Measurements from ENCODE around the gene DNAJC5. TPM values are rescaled to one million over a fixed set of nuclear protein-coding genes. Genes with fewer than 3 reads are reported as not detected.
A peak's percentile ranks its signal among the peaks of the same experiment; 100 is the strongest.

The DNAJC5 gene
- 43.7 to 62.0 TPM (median 59.0 TPM) in 3 replicates for polyA plus RNA-seq
- polyA plus RNA-seq (2011; ENCODE audit: low read depth) = 19.8 TPM
- polyA plus RNA-seq (2011; cell fraction: cytosol; rRNA removed) = 33.5 and 57.9 TPM in 2 replicates
- polyA plus RNA-seq (2011; cell fraction: nucleus; rRNA removed) = 62.9 and 73.4 TPM in 2 replicates
- polyA plus RNA-seq (2012; ENCODE audit: low replicate concordance) = 36.8 and 69.6 TPM in 2 replicates
- 69.2 to 101 TPM (median 96.1 TPM) in 3 replicates for polyA minus RNA-seq
- 107 TPM for polyA minus RNA-seq (2011; cell fraction: cytosol; rRNA and poly(A)+ RNA removed)
- 72.7 and 86.0 TPM in 2 replicates for polyA minus RNA-seq (2011; cell fraction: nucleus; rRNA and poly(A)+ RNA removed)

DNA sequence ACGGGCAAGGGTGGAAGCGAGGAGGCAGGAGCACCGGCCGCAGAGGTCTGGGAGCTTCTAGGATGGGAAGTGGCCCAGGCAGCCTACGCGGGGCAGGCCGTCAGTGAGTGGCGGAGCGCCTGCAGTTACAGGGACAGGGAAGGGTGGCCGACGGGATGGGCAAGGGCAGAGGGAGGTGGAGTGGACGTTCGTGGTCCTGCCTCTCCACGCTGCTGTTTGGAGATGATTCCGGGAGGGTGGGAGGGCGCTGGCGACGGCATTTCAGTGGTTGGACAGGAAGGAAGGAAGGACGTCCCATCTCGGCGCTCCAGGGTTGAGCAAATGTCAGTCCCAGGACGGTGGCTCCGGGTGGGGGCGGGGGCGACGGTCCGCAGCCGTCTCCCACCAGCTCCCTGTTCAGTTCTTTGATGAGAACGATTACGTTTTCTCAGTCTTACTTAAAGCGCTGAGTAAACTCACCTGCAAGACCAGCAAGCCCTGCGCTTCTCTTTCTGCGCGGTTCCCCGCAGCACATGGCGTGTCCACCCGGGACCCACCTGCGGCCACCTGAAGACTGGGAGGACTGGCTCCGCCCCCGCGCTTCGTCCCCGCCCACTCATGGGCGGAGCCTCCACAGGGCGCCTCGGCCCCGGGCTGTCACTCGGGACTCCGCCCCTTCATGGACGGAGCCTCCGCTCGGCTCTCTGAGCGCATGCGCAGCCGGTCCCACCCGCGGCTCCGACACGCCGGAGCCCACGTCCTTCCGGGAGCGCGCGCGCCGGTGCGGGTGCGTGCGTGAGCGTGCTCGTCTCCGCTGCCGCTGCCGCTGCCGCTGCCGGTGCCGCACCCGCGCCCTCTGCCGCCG is at the start of gene DNAJC5:
Gene DNAJC5 (plus strand): TSS at position 769 of the 844 bp plus-strand sequence. CDS start 33,220 bp downstream, outside the sequence.
- TF ChIP-seq, protein P1, sequence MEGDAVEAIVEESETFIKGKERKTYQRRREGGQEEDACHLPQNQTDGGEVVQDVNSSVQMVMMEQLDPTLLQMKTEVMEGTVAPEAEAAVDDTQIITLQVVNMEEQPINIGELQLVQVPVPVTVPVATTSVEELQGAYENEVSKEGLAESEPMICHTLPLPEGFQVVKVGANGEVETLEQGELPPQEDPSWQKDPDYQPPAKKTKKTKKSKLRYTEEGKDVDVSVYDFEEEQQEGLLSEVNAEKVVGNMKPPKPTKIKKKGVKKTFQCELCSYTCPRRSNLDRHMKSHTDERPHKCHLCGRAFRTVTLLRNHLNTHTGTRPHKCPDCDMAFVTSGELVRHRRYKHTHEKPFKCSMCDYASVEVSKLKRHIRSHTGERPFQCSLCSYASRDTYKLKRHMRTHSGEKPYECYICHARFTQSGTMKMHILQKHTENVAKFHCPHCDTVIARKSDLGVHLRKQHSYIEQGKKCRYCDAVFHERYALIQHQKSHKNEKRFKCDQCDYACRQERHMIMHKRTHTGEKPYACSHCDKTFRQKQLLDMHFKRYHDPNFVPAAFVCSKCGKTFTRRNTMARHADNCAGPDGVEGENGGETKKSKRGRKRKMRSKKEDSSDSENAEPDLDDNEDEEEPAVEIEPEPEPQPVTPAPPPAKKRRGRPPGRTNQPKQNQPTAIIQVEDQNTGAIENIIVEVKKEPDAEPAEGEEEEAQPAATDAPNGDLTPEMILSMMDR (optimal IDR thresholded peaks at IDR 0.05 in 1 of 3, IDR thresholded peaks at IDR 0.05 in 1 of 3, conservative IDR thresholded peaks at IDR 0.05 in 1 of 3; ENCODE audit: extremely low read depth in 1 of 3, insufficient read depth in 2 of 3, low read length in 3 of 3) = peak in 1 of 3 experiments; percentile 11
- TF ChIP-seq EZH2 (IDR thresholded peaks at IDR 0.05; ENCODE audit: low read length) = no peak
- Histone ChIP-seq H3K79me2 (ENCODE audit: control insufficient read depth, insufficient read depth, low read length) (peaks cover 39% of the 10 kb centered on the region), H3K9me3 (ENCODE audit: control insufficient read depth, low read depth, low read length) (no peaks in the 10 kb centered on the region), H2AFZ (ENCODE audit: control insufficient read depth, low read length) (peak within 1 kb of the TSS; percentile 32), H3K27ac (ENCODE audit: control insufficient read depth, insufficient read depth, low read length) (peak within 1 kb of the TSS; percentile 76), H3K4me2 (ENCODE audit: control insufficient read depth, extremely low read depth, insufficient read depth, low read depth, low read length) (peak within 1 kb of the TSS; percentile 89), H3K36me3 (ENCODE audit: control insufficient read depth in 2 of 2, extremely low read depth in 1 of 2, insufficient read depth in 2 of 2, low read length in 2 of 2) (peaks cover 25 to 36% of the 10 kb centered on the region in 2 experiments), H3K9me1 (ENCODE audit: control insufficient read depth, extremely low read depth, insufficient read depth, low read length) (no peaks in the 10 kb centered on the region), H3K27me3 (ENCODE audit: control insufficient read depth, extremely low read depth, insufficient read depth, low read length) (no peaks in the 10 kb centered on the region), H4K20me1 (ENCODE audit: control insufficient read depth, extremely low read depth, insufficient read depth, low read length) (peaks cover 15% of the 10 kb centered on the region), H3K4me3 (ENCODE audit: control insufficient read depth in 2 of 3, extremely low read depth in 1 of 3, insufficient read depth in 2 of 3, low read depth in 1 of 3, low read length in 3 of 3) (peak within 1 kb of the TSS; percentile 53 to 81 (median 73)), H3K4me1 (ENCODE audit: control insufficient read depth, extremely low read depth, insufficient read depth, low read length) (peaks cover 26% of the 10 kb centered on the region), H3K9ac (ENCODE audit: control insufficient read depth, extremely low read depth, insufficient read depth, low read length) (peak within 1 kb of the TSS; percentile 74)
- peak; percentile 71 for DNase-seq (ENCODE audit: low read depth, low spot score)
- FAIRE-seq = no peak
- dilution Hi-C loops (cut with MboI; ENCODE audit: extremely low pct_ligation_motif_present, low sequenced_read_pairs) = no loop called here

- no peak overlapping the region for H3K4me3 ChIP-seq (ENCODE audit: control insufficient read depth in 2 of 3, extremely low read depth in 1 of 3, insufficient read depth in 2 of 3, low read depth in 1 of 3, low read length in 3 of 3)
- no peaks in the 10 kb centered on the region for H3K9me1 ChIP-seq (ENCODE audit: control insufficient read depth, extremely low read depth, insufficient read depth, low read length)
- dilution Hi-C loops (cut with MboI; ENCODE audit: extremely low pct_ligation_motif_present, low sequenced_read_pairs) = no loop called here
- no peak overlapping the region for H2AFZ ChIP-seq (ENCODE audit: control insufficient read depth, low read length)
- no peak overlapping the region for H3K27ac ChIP-seq (ENCODE audit: control insufficient read depth, insufficient read depth, low read length)
- no peaks in the 10 kb centered on the region for H3K79me2 ChIP-seq (ENCODE audit: control insufficient read depth, insufficient read depth, low read length)
- TF ChIP-seq, protein P1 (optimal IDR thresholded peaks at IDR 0.05 in 1 of 3, IDR thresholded peaks at IDR 0.05 in 1 of 3, conservative IDR thresholded peaks at IDR 0.05 in 1 of 3; ENCODE audit: extremely low read depth in 1 of 3, insufficient read depth in 2 of 3, low read length in 3 of 3) = no peak
- TF ChIP-seq EZH2 (IDR thresholded peaks at IDR 0.05; ENCODE audit: low read length) = no peak
- no peak for FAIRE-seq
- peaks cover 5% of the 10 kb centered on the region for H3K4me1 ChIP-seq (ENCODE audit: control insufficient read depth, extremely low read depth, insufficient read depth, low read length)
- H3K27me3 ChIP-seq (ENCODE audit: control insufficient read depth, extremely low read depth, insufficient read depth, low read length) = peaks cover 33% of the 10 kb centered on the region
- no peaks in the 10 kb centered on the region for H3K36me3 ChIP-seq (ENCODE audit: control insufficient read depth in 2 of 2, extremely low read depth in 1 of 2, insufficient read depth in 2 of 2, low read length in 2 of 2)
- no peaks in the 10 kb centered on the region for H4K20me1 ChIP-seq (ENCODE audit: control insufficient read depth, extremely low read depth, insufficient read depth, low read length)
- H3K9me3 ChIP-seq (ENCODE audit: control insufficient read depth, low read depth, low read length) = no peaks in the 10 kb centered on the region
- no peak for DNase-seq (ENCODE audit: low read depth, low spot score)
- no peak overlapping the region for H3K4me2 ChIP-seq (ENCODE audit: control insufficient read depth, extremely low read depth, insufficient read depth, low read depth, low read length)
- H3K9ac ChIP-seq (ENCODE audit: control insufficient read depth, extremely low read depth, insufficient read depth, low read length) = no peak overlapping the region
Measured at GRCh38 chr20:63846128-63846771, 48.7 kb upstream of the DNAJC5 start.
